ENCODE measurements around the gene FARS2. TPM values are rescaled to one million over a fixed set of nuclear protein-coding genes. Genes with fewer than 3 reads are reported as not detected.

Gene FARS2
- total RNA-seq, 1 experiment from 2014 or later, result 13.8 TPM

DNA sequence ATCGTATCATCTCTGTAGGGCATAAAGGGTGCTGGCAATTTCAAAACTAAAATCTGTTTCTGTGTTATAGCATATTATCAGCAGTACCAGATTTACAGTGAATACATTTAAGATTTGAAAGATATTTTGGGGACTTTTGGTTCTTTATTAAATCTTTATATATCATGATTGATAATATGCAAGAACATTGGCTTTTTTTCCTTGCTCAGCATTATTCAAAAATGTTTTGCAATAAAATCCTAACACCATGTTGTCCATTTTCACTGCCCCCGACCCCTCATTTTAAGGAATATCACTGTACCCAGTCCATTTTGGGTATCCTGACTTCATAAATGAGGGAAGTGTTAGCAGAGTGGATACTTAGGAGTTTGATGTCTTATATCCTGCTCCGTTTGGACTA is 16.3 kb downstream of the FARS2 start:
- RAD21 ChIA-PET (ENCODE audit: low non-redundant PET in 1 of 2, low total read pairs in 2 of 2, uncharacterized antibody in 2 of 2, unreplicated experiment in 2 of 2), result no interaction called here
- no TSS peak for BruUV-seq (replicated peaks)
- no peak for TF ChIP-seq YY1 (IDR thresholded peaks at IDR 0.05; ENCODE audit: extremely low read depth, insufficient replicate concordance, low read depth, low read length)
- no peak for TF ChIP-seq ELF1 (IDR thresholded peaks at IDR 0.05; ENCODE audit: borderline replicate concordance, low read depth)
- TF ChIP-seq JUND (IDR thresholded peaks at IDR 0.05), result no peak
- TF ChIP-seq CEBPB (IDR thresholded peaks at IDR 0.05; ENCODE audit: low read depth), result no peak
- no peak for TF ChIP-seq POLR2AphosphoS5 (IDR thresholded peaks at IDR 0.05; ENCODE audit: low read depth, low read length)
- no peak for TF ChIP-seq EGR1 (IDR thresholded peaks at IDR 0.05; ENCODE audit: low read depth)
- TF ChIP-seq, protein P1, sequence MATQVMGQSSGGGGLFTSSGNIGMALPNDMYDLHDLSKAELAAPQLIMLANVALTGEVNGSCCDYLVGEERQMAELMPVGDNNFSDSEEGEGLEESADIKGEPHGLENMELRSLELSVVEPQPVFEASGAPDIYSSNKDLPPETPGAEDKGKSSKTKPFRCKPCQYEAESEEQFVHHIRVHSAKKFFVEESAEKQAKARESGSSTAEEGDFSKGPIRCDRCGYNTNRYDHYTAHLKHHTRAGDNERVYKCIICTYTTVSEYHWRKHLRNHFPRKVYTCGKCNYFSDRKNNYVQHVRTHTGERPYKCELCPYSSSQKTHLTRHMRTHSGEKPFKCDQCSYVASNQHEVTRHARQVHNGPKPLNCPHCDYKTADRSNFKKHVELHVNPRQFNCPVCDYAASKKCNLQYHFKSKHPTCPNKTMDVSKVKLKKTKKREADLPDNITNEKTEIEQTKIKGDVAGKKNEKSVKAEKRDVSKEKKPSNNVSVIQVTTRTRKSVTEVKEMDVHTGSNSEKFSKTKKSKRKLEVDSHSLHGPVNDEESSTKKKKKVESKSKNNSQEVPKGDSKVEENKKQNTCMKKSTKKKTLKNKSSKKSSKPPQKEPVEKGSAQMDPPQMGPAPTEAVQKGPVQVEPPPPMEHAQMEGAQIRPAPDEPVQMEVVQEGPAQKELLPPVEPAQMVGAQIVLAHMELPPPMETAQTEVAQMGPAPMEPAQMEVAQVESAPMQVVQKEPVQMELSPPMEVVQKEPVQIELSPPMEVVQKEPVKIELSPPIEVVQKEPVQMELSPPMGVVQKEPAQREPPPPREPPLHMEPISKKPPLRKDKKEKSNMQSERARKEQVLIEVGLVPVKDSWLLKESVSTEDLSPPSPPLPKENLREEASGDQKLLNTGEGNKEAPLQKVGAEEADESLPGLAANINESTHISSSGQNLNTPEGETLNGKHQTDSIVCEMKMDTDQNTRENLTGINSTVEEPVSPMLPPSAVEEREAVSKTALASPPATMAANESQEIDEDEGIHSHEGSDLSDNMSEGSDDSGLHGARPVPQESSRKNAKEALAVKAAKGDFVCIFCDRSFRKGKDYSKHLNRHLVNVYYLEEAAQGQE (IDR thresholded peaks at IDR 0.05; ENCODE audit: low read depth), result no peak
- TF ChIP-seq, protein P2, sequence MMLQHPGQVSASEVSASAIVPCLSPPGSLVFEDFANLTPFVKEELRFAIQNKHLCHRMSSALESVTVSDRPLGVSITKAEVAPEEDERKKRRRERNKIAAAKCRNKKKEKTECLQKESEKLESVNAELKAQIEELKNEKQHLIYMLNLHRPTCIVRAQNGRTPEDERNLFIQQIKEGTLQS (IDR thresholded peaks at IDR 0.05), result no peak
- TF ChIP-seq, protein P3, sequence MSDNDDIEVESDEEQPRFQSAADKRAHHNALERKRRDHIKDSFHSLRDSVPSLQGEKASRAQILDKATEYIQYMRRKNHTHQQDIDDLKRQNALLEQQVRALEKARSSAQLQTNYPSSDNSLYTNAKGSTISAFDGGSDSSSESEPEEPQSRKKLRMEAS (IDR thresholded peaks at IDR 0.05), result no peak
- no peak for TF ChIP-seq EZH2 (IDR thresholded peaks at IDR 0.05)
- TF ChIP-seq EZH2phosphoT487 (IDR thresholded peaks at IDR 0.05; ENCODE audit: borderline replicate concordance), result no peak
- TF ChIP-seq CBX3 (IDR thresholded peaks at IDR 0.05; ENCODE audit: low read depth), result no peak
- TF ChIP-seq RAD21 (IDR thresholded peaks at IDR 0.05; ENCODE audit: low read depth), result no peak
- TF ChIP-seq SP1 (IDR thresholded peaks at IDR 0.05; ENCODE audit: low read depth), result no peak
- TF ChIP-seq TCF7L2 (IDR thresholded peaks at IDR 0.05; ENCODE audit: borderline replicate concordance, extremely low read depth, insufficient read depth, insufficient read length), result no peak
- no peak for TF ChIP-seq ZFX (IDR thresholded peaks at IDR 0.05)

More for the DNA sequence above, 16.3 kb downstream of the FARS2 start:
- DNase-seq (ENCODE audit: low read depth, low spot score) (no peak), ATAC-seq (no peak)
- Histone ChIP-seq H3K36me3 (ENCODE audit: control insufficient read depth in 1 of 2, insufficient read depth in 2 of 2, low read length in 2 of 2) (no peaks in the 10 kb centered on the region; a peak in 1 of 4 replicates), H3K27me3 (ENCODE audit: insufficient read depth, low read length) (no peaks in the 10 kb centered on the region), H2AFZ (ENCODE audit: low read depth, low read length, poor library complexity, severe bottlenecking) (no peak overlapping the region), H3K9me3 (ENCODE audit: control insufficient read depth in 1 of 2, insufficient read depth in 1 of 2, low read depth in 1 of 2, low read length in 2 of 2) (no peaks in the 10 kb centered on the region), H3K9me2 (ENCODE audit: insufficient read depth) (no peaks in the 10 kb centered on the region), H3K4me1 (ENCODE audit: control insufficient read depth in 1 of 2, insufficient read depth in 2 of 2, low read length in 2 of 2) (no peaks in the 10 kb centered on the region), H3K9ac (ENCODE audit: low read length) (no peak overlapping the region), H3K27ac (ENCODE audit: low read depth, low read length) (no peak overlapping the region), H3K4me2 (ENCODE audit: low read length) (no peak overlapping the region), H3K79me2 (ENCODE audit: insufficient read depth, low read length) (peaks cover 10% of the 10 kb centered on the region; the same call in 1 of the 2 replicates), H3K4me3 (replicated peaks in 1 of 2; ENCODE audit: low read depth in 1 of 2, low read length in 2 of 2) (no peak overlapping the region), H4K20me1 (ENCODE audit: insufficient read depth) (no peaks in the 10 kb centered on the region)
- ChIA-PET POLR2A (no interaction called here), CTCF (no interaction called here)
- intact Hi-C loops (cut with micrococcal nuclease), result no loop called here

All from HCT116 (cell line).